Neural progenitor cell (in vitro differentiated cells): ENCODE measurements around the gene DENND11. TPM values are rescaled to one million over a fixed set of nuclear protein-coding genes. Genes with fewer than 3 reads are reported as not detected.

Experiments used
- DNase-seq: peaks from one replicate; pipeline ENCODE4 v3.0.0-alpha.2; 2016; ENCODE audit warnings: low spot score
- H2AFZ ChIP-seq: fragments of 200-600 bp; sonication (generic); replicated peaks from 2 replicates; pipeline ENCODE4 v1.6.1; 2016; ENCODE audit warnings: antibody characterized with exemption
- H3F3A ChIP-seq: fragments of 200-600 bp; sonication (generic); 2 replicates; pipeline ENCODE4 v1.6.1; 2016; ENCODE audit warnings: antibody characterized with exemption, low read depth
- H3K27ac ChIP-seq: fragments of 200-600 bp; sonication (generic); 2 replicates; pipeline ENCODE4 v1.5.1; 2016; ENCODE audit warnings: mild to moderate bottlenecking
- H3K27me3 ChIP-seq: fragments of 200-600 bp; sonication (generic); 2 replicates; pipeline ENCODE4 v1.6.1; 2016; ENCODE audit warnings: mild to moderate bottlenecking, moderate library complexity
- H3K36me3 ChIP-seq: fragments of 200-600 bp; sonication (generic); 2 replicates; pipeline ENCODE4 v1.5.1; 2016
- H3K4me1 ChIP-seq: fragments of 200-600 bp; sonication (generic); 2 replicates; pipeline ENCODE4 v1.6.1; 2016; ENCODE audit warnings: mixed run types
- H3K4me2 ChIP-seq: fragments of 200-600 bp; sonication (generic); 2 replicates; pipeline ENCODE4 v1.6.1; 2016
- H3K4me3 ChIP-seq: fragments of 200-600 bp; sonication (generic); 2 replicates; pipeline ENCODE4 v1.5.1; 2016
- H3K79me2 ChIP-seq: fragments of 200-600 bp; sonication (generic); 2 replicates; pipeline ENCODE4 v1.6.1; 2016; ENCODE audit warnings: low read depth
- H3K9ac ChIP-seq: fragments of 200-600 bp; sonication (generic); 2 replicates; pipeline ENCODE4 v1.6.1; 2016
- H3K9me3 ChIP-seq: fragments of 200-600 bp; sonication (generic); 2 replicates; pipeline ENCODE4 v1.5.1; 2016; ENCODE audit warnings: low read depth
- H4K20me1 ChIP-seq: fragments of 200-600 bp; sonication (generic); 2 replicates; pipeline ENCODE4 v1.6.1; 2016; ENCODE audit warnings: low read depth
- H3K27ac Mint-ChIP-seq: 3 replicates; pipeline ENCODE4 v1.8.0; 2021; ENCODE audit warnings: mixed read lengths
- H3K27me3 Mint-ChIP-seq: 2 replicates; pipeline ENCODE4 v1.8.0; 2022; ENCODE audit warnings: low read depth, mild to moderate bottlenecking, inconsistent platforms, moderate library complexity, mixed read lengths; ENCODE audit not compliant: insufficient read depth
- H3K36me3 Mint-ChIP-seq: 3 replicates; pipeline ENCODE4 v1.8.0; 2021; ENCODE audit warnings: mixed read lengths
- H3K4me1 Mint-ChIP-seq: 3 replicates; pipeline ENCODE4 v1.8.0; 2021; ENCODE audit warnings: mixed read lengths
- H3K4me3 Mint-ChIP-seq: 3 replicates; pipeline ENCODE4 v1.8.0; 2021; ENCODE audit warnings: mild to moderate bottlenecking, moderate library complexity, mixed read lengths
- H3K9me3 Mint-ChIP-seq: 3 replicates; pipeline ENCODE4 v1.8.0; 2020; ENCODE audit warnings: mixed read lengths
- EZH2 ChIP-seq: fragments of 200-600 bp; sonication (generic); IDR thresholded peaks from 2 replicates; pipeline ENCODE4 v1.6.1; 2017; ENCODE audit warnings: antibody characterized with exemption, mild to moderate bottlenecking, moderate library complexity
- EZH2phosphoT487 ChIP-seq: fragments of 200-600 bp; sonication (generic); IDR thresholded peaks from 2 replicates; pipeline ENCODE4 v1.6.1; 2017; ENCODE audit warnings: antibody characterized with exemption
- total RNA-seq: library from RNA; depleted of rRNA; stranded (reverse); fragments of >200 nt; gene quantifications from 2 replicates; pipeline ENCODE4 v1.2.3, GENCODE V29; 2015; ENCODE audit warnings: low replicate concordance
- TF ChIP-seq, protein P1 (sequence below): fragments of 200-600 bp; sonication (generic); IDR thresholded peaks from 2 replicates; pipeline ENCODE4 v1.5.1; 2017; ENCODE audit warnings: antibody characterized with exemption, mild to moderate bottlenecking

The DENND11 gene
- total RNA-seq, 1 donor from 2014 or later, result 23.5 TPM

DNA sequence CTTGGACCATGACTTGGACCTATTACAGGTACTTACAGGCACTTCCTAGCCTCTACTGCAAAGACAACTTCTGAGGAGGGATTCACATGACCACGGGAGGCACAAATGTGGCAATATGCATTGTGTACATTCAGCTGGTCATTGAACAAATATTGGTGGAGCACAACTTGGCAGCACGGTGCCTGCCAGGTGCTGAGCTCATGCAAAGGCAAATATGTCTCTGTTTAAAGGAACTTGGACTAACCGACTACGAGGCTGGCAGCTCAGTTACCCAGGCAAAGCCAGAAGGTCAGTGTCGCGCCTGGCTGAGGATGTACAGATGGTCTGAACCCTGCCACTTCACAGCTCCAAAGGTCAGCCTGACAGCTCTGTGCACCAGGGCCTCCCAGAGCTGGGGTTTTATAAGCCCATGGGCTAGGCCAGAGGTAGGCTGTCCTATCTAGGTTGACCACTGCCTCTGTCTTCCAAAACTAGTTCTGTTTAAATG is 6.1 kb downstream of the DENND11 start:
- H3K27ac ChIP-seq, result no peak overlapping the region
- no peak overlapping the region for H3K9ac ChIP-seq
- peaks cover 37% of the 10 kb centered on the region for H4K20me1 ChIP-seq
- no peak overlapping the region for H3K4me3 ChIP-seq
- peaks cover 26% of the 10 kb centered on the region for H3K79me2 ChIP-seq
- peaks cover 10% of the 10 kb centered on the region for H3F3A ChIP-seq
- no peak overlapping the region for H3K4me3 Mint-ChIP-seq
- no peak overlapping the region for H2AFZ ChIP-seq
- peaks cover 38% of the 10 kb centered on the region for H3K4me1 Mint-ChIP-seq
- peaks cover 8% of the 10 kb centered on the region for H3K27me3 ChIP-seq
- peaks cover 5% of the 10 kb centered on the region for H3K4me1 ChIP-seq
- H3K27me3 Mint-ChIP-seq, result no peaks in the 10 kb centered on the region
- DNase-seq, result no peak
- no peaks in the 10 kb centered on the region for H3K9me3 ChIP-seq
- no peak overlapping the region for H3K27ac Mint-ChIP-seq
- TF ChIP-seq EZH2, result no peak
- TF ChIP-seq, protein P1, sequence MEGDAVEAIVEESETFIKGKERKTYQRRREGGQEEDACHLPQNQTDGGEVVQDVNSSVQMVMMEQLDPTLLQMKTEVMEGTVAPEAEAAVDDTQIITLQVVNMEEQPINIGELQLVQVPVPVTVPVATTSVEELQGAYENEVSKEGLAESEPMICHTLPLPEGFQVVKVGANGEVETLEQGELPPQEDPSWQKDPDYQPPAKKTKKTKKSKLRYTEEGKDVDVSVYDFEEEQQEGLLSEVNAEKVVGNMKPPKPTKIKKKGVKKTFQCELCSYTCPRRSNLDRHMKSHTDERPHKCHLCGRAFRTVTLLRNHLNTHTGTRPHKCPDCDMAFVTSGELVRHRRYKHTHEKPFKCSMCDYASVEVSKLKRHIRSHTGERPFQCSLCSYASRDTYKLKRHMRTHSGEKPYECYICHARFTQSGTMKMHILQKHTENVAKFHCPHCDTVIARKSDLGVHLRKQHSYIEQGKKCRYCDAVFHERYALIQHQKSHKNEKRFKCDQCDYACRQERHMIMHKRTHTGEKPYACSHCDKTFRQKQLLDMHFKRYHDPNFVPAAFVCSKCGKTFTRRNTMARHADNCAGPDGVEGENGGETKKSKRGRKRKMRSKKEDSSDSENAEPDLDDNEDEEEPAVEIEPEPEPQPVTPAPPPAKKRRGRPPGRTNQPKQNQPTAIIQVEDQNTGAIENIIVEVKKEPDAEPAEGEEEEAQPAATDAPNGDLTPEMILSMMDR, result no peak
- no peak for TF ChIP-seq EZH2phosphoT487
- H3K9me3 Mint-ChIP-seq, result no peaks in the 10 kb centered on the region
- H3K36me3 ChIP-seq, result no peaks in the 10 kb centered on the region
- no peak overlapping the region for H3K4me2 ChIP-seq
- H3K36me3 Mint-ChIP-seq, result peaks cover 3% of the 10 kb centered on the region

DNA sequence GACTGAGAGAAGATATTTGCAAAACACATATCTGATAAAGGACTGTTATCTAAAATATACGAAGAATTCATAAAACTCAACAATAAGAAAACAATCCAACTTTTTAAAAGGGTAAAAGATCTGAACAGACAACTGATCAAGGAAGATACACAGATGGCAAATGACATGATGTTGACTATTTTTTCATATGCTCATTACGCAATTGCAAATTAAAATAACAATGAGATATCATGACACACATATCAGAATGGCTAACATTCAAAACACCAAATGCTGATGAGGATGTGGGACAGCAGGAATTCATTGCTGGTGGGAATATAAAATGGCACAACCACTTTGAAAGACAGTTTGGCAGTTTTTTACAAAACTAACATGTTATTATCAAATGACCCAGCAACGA is 8.9 kb downstream of the DENND11 start:
- peaks cover 2% of the 10 kb centered on the region for H3K27me3 Mint-ChIP-seq
- peaks cover 8% of the 10 kb centered on the region for H3K36me3 Mint-ChIP-seq
- Histone ChIP-seq H3K4me1 (no peaks in the 10 kb centered on the region), H3F3A (no peaks in the 10 kb centered on the region), H3K36me3 (no peaks in the 10 kb centered on the region), H3K27me3 (no peaks in the 10 kb centered on the region), H3K9ac (no peak overlapping the region), H3K79me2 (peaks cover 22% of the 10 kb centered on the region), H3K4me2 (no peak overlapping the region), H3K4me3 (no peak overlapping the region), H2AFZ (no peak overlapping the region), H3K9me3 (no peaks in the 10 kb centered on the region), H3K27ac (no peak overlapping the region), H4K20me1 (peaks cover 22% of the 10 kb centered on the region)
- TF ChIP-seq EZH2phosphoT487 (no peak), EZH2 (no peak)
- TF ChIP-seq, protein P1, result no peak
- no peak overlapping the region for H3K27ac Mint-ChIP-seq
- no peak overlapping the region for H3K4me3 Mint-ChIP-seq
- H3K9me3 Mint-ChIP-seq, result no peaks in the 10 kb centered on the region
- DNase-seq, result no peak
- H3K4me1 Mint-ChIP-seq, result peaks cover 19% of the 10 kb centered on the region

DNA sequence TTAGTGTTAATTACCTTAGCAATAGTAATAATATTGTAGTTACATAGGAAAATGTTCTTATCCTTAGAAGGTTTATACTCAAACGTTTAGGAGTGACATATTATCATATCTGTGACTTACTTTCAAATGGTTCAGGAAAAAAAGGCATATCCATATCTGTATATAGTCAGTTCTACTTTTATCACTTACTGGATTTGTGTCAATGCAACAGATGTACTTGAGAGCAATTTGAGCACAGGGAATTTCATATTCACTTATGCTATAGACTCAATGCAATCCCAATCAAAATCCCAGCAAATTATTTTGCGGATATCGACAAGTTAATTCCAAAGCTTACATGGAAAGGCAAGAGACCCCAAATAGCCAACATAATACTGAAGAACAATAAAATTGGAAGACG is 10.0 kb downstream of the DENND11 start:
- no peak overlapping the region for H3K27ac Mint-ChIP-seq
- Histone ChIP-seq H3K4me3 (no peak overlapping the region), H3K9ac (no peak overlapping the region), H3K4me2 (no peak overlapping the region), H3K27me3 (no peaks in the 10 kb centered on the region), H3K79me2 (peaks cover 15% of the 10 kb centered on the region), H3K27ac (no peak overlapping the region), H3F3A (no peaks in the 10 kb centered on the region), H3K9me3 (no peaks in the 10 kb centered on the region), H4K20me1 (peaks cover 12% of the 10 kb centered on the region), H3K4me1 (no peaks in the 10 kb centered on the region), H3K36me3 (no peaks in the 10 kb centered on the region), H2AFZ (no peak overlapping the region)
- DNase-seq, result no peak
- peaks cover 11% of the 10 kb centered on the region for H3K36me3 Mint-ChIP-seq
- H3K4me1 Mint-ChIP-seq, result peaks cover 18% of the 10 kb centered on the region
- TF ChIP-seq EZH2, result no peak
- TF ChIP-seq, protein P1, result no peak
- TF ChIP-seq EZH2phosphoT487, result no peak
- peaks cover 4% of the 10 kb centered on the region for H3K27me3 Mint-ChIP-seq
- no peak overlapping the region for H3K4me3 Mint-ChIP-seq
- no peaks in the 10 kb centered on the region for H3K9me3 Mint-ChIP-seq
